Tibial artery (tissue), 4 donors: ENCODE measurements around the gene SLC4A8.
A peak's percentile ranks its signal among the peaks of the same experiment; 100 is the strongest.

ENCODE experiments used
- DNase-seq, 2 donors: peaks; one replicate each; pipeline ENCODE4 v3.0.0-alpha.2; 2019
- H3K27ac ChIP-seq, 2 donors: fragments of 200-600 bp; sonication (generic) in 1 of 2; 1 replicate in 1 of 2; 2 replicates in 1 of 2; pipeline ENCODE4 v1.5.1; 2018 to 2019; ENCODE audit warnings: mild to moderate bottlenecking in 1 of 2
- H3K27me3 ChIP-seq, 2 donors: fragments of 200-600 bp; sonication (generic) in 1 of 2; one replicate each; pipeline versions ENCODE4 v1.5.1 to v1.6.0; 2016 to 2019
- H3K36me3 ChIP-seq, 3 donors: fragments of 200-600 bp; sonication (generic) in 2 of 3; one replicate each; pipeline ENCODE4 v1.5.1; 2016 to 2019; ENCODE audit warnings: mild to moderate bottlenecking in 2 of 3
- H3K4me1 ChIP-seq, 4 donors: fragments of 200-600 bp; sonication (generic) in 2 of 4; 1 replicate in 3 of 4; 2 replicates in 1 of 4; pipeline ENCODE4 v1.5.1; 2016 to 2019
- H3K4me3 ChIP-seq, 2 donors: fragments of 200-600 bp; sonication (generic) in 1 of 2; 1 replicate in 1 of 2; 2 replicates in 1 of 2; pipeline ENCODE4 v1.5.1; 2018 to 2019; ENCODE audit warnings: mild to moderate bottlenecking in 2 of 2
- H3K9me3 ChIP-seq, 3 donors: fragments of 200-600 bp; sonication (generic) in 1 of 3; one replicate each; pipeline ENCODE4 v1.5.1; 2016 to 2019
- intact Hi-C: fragments of 100-400 bp; cut with DNase I; formaldehyde crosslinking; loops from one replicate; pipeline ENCODE4 v1.15.0; 2023; ENCODE audit warnings: low total_unique reads
- TF ChIP-seq, protein P1 (sequence below), 2 experiments: fragments of 200-600 bp in 1 of 2; fragments of 450-650 bp in 1 of 2; IDR thresholded peaks; one replicate each; pipeline ENCODE4 v1.5.1; 2017 to 2019; ENCODE audit warnings: antibody characterized with exemption in 2 of 2, mild to moderate bottlenecking in 1 of 2, moderate library complexity in 1 of 2

The SLC4A8 gene

DNA sequence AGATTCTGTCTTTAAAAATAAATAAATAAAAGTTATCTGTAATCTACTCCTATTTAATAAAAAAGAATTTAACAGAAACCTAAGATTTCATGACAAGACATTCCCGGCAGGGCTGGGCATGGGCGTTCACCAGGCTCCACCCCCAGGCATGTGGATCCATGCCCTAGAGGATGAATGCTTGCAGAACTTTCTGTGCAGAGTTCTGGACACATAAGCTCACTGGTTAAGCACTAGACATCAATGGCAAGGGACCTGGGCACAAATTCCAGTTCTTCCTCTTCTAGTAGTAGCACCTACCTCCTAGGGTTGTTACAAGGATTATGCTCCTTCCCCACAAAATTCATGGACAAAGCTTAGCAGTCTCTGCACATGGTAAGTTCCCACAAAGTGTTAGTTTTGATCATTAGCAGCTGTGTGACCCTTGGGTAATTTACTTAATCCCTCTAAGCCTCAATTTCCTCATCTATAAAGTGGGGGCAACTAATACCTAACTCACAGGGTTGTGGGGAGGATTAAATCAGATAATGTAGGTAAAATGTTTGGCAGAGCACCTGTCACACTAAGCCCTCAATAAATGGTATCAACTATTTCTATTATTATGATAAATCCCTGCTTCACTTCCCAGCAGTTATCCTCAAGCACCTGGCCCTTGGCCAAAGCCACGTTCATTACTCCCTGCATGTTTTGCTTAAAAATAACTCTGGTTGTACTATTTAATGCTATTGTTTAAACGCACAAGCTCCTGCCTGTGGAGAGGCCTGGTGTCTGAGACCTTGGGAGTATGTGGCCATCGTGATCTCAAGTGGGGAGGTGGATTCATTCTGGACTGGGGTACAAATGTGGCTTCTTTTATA, 43.2 kb upstream of the SLC4A8 start:
- intact Hi-C loops, result no loop called here
- Histone ChIP-seq H3K27me3 (no peaks in the 10 kb centered on the region), H3K4me1 (no peaks in the 10 kb centered on the region), H3K4me3 (no peak overlapping the region), H3K36me3 (no peaks in the 10 kb centered on the region), H3K9me3 (no peaks in the 10 kb centered on the region), H3K27ac (no peak overlapping the region)
- TF ChIP-seq, protein P1, sequence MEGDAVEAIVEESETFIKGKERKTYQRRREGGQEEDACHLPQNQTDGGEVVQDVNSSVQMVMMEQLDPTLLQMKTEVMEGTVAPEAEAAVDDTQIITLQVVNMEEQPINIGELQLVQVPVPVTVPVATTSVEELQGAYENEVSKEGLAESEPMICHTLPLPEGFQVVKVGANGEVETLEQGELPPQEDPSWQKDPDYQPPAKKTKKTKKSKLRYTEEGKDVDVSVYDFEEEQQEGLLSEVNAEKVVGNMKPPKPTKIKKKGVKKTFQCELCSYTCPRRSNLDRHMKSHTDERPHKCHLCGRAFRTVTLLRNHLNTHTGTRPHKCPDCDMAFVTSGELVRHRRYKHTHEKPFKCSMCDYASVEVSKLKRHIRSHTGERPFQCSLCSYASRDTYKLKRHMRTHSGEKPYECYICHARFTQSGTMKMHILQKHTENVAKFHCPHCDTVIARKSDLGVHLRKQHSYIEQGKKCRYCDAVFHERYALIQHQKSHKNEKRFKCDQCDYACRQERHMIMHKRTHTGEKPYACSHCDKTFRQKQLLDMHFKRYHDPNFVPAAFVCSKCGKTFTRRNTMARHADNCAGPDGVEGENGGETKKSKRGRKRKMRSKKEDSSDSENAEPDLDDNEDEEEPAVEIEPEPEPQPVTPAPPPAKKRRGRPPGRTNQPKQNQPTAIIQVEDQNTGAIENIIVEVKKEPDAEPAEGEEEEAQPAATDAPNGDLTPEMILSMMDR (IDR thresholded peaks at IDR 0.05), result no peak
- no peak for DNase-seq

DNA sequence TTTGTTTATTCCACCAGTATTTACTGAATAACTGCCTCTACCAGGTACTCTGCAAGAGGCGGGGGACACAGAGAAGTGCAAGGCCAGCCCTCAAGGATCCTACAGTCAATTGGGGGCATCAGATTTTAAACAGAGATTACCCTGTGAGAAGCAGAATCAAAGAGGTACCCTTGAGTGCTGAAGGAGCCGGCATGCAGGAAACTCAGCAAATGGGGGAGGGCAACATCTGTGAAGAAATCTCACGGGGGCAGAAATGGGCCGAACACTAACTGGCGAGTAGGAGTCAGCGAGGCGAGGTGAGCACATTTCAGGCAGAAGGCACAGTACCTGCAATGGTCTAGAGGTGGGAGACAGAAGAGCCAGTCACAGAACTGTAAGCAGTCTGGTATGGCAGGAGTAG, 42.5 kb upstream of the SLC4A8 start:
- TF ChIP-seq, protein P1 (IDR thresholded peaks at IDR 0.05), result no peak
- Histone ChIP-seq H3K27me3 (no peaks in the 10 kb centered on the region), H3K9me3 (no peaks in the 10 kb centered on the region), H3K27ac (no peak overlapping the region), H3K4me1 (no peaks in the 10 kb centered on the region), H3K4me3 (no peak overlapping the region), H3K36me3 (no peaks in the 10 kb centered on the region)
- DNase-seq, result no peak
- intact Hi-C loops, result no loop called here

GRCh38 chr12:51383269-51383905, 41.2 kb upstream of the SLC4A8 start:
- no peak overlapping the region for H3K27ac ChIP-seq
- H3K27me3 ChIP-seq, result no peaks in the 10 kb centered on the region
- H3K36me3 ChIP-seq, result no peaks in the 10 kb centered on the region
- DNase-seq, result no peak
- intact Hi-C loops, result no loop called here
- no peak overlapping the region for H3K4me3 ChIP-seq
- H3K4me1 ChIP-seq, result no peaks in the 10 kb centered on the region
- no peaks in the 10 kb centered on the region for H3K9me3 ChIP-seq
- TF ChIP-seq, protein P1 (IDR thresholded peaks at IDR 0.05), result no peak

- H3K27ac ChIP-seq, result no peak overlapping the region
- peaks cover 0 to 11% (median 5%) of the 10 kb centered on the region in 4 donors for H3K4me1 ChIP-seq
- H3K36me3 ChIP-seq, result no peaks in the 10 kb centered on the region
- intact Hi-C loops, result no loop called here
- H3K27me3 ChIP-seq, result peaks cover 0 to 4% of the 10 kb centered on the region in 2 donors
- DNase-seq, result no peak
- H3K4me3 ChIP-seq, result no peak overlapping the region
- H3K9me3 ChIP-seq, result no peaks in the 10 kb centered on the region
- TF ChIP-seq, protein P1 (IDR thresholded peaks at IDR 0.05), result no peak
Observed at GRCh38 chr12:51386351-51386750, 38.3 kb upstream of the SLC4A8 start.

DNA sequence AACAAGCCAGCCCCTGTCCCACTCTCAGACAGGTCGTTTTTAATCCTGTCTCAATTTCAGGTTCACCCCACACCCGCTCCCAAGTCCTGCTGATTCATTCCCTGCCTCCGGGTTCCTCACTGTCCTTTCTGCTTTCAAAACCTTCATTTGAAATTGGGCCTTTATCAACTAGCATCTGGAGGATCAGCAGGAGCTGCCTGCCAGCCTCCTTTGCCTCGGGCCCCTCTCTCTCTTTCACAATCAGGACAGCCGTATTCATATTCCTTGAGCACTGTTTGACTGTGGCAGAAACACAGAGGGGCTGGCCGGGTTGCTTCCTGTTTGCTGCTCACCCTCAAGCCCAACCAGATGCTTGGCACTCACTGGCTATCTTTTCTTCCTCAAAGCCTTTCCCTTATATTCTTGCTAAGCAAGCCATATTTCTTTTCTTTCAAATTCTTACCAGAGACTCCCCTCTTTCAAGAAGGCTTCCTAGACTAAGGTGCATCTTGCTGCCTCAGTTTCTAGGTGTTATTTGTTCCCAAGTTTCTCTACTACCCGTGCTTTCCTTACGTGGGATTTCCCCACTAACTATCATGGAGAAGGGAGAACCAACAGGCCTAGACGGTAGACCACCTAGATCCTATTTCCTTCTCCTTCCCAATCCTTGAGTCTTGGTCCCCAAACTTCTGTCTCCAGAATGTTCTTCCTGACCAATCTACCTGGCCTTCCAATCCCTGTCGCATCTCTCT, 36.4 kb upstream of the SLC4A8 start:
- Histone ChIP-seq H3K27ac (no peak overlapping the region), H3K4me1 (peaks cover 0 to 28% (median 14%) of the 10 kb centered on the region in 4 donors), H3K4me3 (no peak overlapping the region), H3K9me3 (no peaks in the 10 kb centered on the region), H3K27me3 (peaks cover 0 to 13% of the 10 kb centered on the region in 2 donors), H3K36me3 (no peaks in the 10 kb centered on the region)
- intact Hi-C loops, result no loop called here
- TF ChIP-seq, protein P1 (IDR thresholded peaks at IDR 0.05), result no peak
- DNase-seq, result peak; percentile 44 to 67
